ENCODE data around the gene TSPAN15.

Gene TSPAN15

DNA sequence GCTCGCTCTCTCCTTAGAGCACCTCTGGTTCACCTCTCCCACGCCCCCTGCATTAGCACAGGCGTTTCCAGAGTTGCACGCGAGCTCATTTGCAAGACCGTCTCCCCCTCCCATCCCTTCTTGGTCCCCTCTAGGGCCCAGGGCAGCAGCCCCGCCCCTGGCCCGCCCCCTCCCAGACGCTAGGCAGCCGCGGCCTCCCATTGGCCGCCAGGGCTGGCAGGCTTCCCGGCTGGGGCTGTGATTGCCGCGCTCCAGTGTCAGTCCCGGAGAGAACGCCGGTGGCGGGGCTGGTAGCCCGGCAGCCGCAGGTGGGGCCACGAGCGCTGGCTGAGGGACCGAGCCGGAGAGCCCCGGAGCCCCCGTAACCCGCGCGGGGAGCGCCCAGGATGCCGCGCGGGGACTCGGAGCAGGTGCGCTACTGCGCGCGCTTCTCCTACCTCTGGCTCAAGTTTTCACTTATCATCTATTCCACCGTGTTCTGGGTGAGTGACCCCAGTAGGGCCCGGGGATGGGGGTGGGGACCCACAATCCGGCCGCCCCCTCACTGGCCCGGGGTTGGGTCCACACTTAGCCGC is at the start of gene TSPAN15:
Gene TSPAN15, plus strand, starts transcription at position 257 of the 575 bp plus-strand sequence. Its CDS starts 130 bp downstream, at position 387.
- peaks cover 35% of the 10 kb centered on the region for H3K27me3 ChIP-seq (ENCODE audit: control insufficient read depth, insufficient read depth, low read length)
- H3K4me1 ChIP-seq (ENCODE audit: control insufficient read depth, insufficient read depth, low read length), result no peaks in the 10 kb centered on the region
- H3K9me3 ChIP-seq (ENCODE audit: control insufficient read depth, insufficient read depth, low read length), result no peaks in the 10 kb centered on the region
- peak within 1 kb of the TSS; percentile 26 for H3K9ac ChIP-seq (ENCODE audit: low read depth, low read length)
- peak within 1 kb of the TSS; percentile 72 for H3K4me3 ChIP-seq (ENCODE audit: low read depth, low read length)
- H3K36me3 ChIP-seq (ENCODE audit: control insufficient read depth, insufficient read depth, low read length), result no peaks in the 10 kb centered on the region

DNA sequence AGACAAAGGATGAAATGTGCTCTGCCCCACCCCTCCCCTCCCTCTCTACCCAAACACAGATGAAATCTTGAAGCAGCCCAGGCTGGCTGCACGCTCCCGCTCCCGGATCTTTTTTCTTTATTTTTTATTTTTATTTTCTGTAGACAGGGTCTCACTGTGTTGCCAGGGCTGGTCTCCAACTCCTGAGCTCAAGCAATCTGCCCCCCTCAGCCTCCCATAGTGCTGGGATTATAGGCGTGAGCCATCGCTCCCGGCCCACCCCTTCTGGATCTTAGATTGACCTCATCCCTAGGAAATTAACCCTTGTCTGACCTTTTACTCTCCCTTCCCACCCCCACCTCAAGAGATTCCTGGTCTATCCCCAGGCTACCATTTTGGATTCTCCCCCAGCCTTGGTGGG is 48.9 kb upstream of the TSPAN15 start:
- Histone ChIP-seq H3K9me3 (ENCODE audit: control insufficient read depth, insufficient read depth, low read length) (no peaks in the 10 kb centered on the region), H3K9ac (ENCODE audit: low read depth, low read length) (no peak overlapping the region), H3K27me3 (ENCODE audit: control insufficient read depth, insufficient read depth, low read length) (no peaks in the 10 kb centered on the region), H3K36me3 (ENCODE audit: control insufficient read depth, insufficient read depth, low read length) (peaks cover 26% of the 10 kb centered on the region), H3K4me3 (ENCODE audit: low read depth, low read length) (no peak overlapping the region), H3K4me1 (ENCODE audit: control insufficient read depth, insufficient read depth, low read length) (peaks cover 9% of the 10 kb centered on the region)

DNA sequence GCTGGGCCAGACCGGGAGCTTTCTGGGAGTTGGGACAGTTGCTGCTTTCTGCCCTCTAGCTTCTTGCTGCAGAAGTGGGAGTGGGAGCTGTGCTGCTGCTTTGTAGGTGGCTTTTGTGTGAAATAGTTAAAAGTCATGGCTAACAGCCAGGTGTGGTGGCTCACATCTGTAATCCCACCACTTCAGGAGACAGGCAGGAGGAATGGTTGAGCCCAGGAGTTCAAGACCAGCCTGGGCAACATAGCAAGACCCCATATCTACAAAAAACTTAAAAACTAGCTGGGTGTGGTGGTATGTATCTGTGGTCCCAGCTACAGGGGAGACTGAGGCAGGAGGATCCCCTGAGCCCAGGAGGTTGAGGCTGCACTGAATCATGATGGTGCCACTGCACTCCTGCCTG is 48.2 kb upstream of the TSPAN15 start:
- Histone ChIP-seq H3K36me3 (ENCODE audit: control insufficient read depth, insufficient read depth, low read length) (peaks cover 26% of the 10 kb centered on the region), H3K9me3 (ENCODE audit: control insufficient read depth, insufficient read depth, low read length) (no peaks in the 10 kb centered on the region), H3K9ac (ENCODE audit: low read depth, low read length) (no peak overlapping the region), H3K4me3 (ENCODE audit: low read depth, low read length) (no peak overlapping the region), H3K4me1 (ENCODE audit: control insufficient read depth, insufficient read depth, low read length) (peaks cover 9% of the 10 kb centered on the region), H3K27me3 (ENCODE audit: control insufficient read depth, insufficient read depth, low read length) (peaks cover 2% of the 10 kb centered on the region)

DNA sequence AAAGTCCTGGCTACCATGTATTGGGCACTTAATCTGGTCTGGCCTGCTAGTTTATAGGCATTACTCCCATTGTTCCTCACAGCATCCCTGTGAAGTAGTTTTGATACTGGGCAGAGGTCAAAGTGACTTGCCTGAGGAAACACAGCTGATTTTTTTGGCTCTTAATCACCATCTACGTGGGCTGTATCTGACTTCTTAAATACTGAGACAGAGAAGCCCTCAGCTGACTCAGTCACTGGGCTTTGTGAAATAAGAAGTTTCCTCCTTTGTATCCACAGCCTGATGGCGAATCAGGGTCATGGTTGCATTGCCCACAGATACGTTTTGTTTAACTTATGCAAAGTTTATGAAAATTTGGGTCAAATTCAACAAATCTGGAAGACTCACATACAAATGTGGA is 47.7 kb upstream of the TSPAN15 start:
- Histone ChIP-seq H3K9ac (ENCODE audit: low read depth, low read length) (no peak overlapping the region), H3K4me1 (ENCODE audit: control insufficient read depth, insufficient read depth, low read length) (peaks cover 9% of the 10 kb centered on the region), H3K4me3 (ENCODE audit: low read depth, low read length) (no peak overlapping the region), H3K36me3 (ENCODE audit: control insufficient read depth, insufficient read depth, low read length) (peaks cover 23% of the 10 kb centered on the region), H3K9me3 (ENCODE audit: control insufficient read depth, insufficient read depth, low read length) (no peaks in the 10 kb centered on the region), H3K27me3 (ENCODE audit: control insufficient read depth, insufficient read depth, low read length) (peaks cover 4% of the 10 kb centered on the region)

DNA sequence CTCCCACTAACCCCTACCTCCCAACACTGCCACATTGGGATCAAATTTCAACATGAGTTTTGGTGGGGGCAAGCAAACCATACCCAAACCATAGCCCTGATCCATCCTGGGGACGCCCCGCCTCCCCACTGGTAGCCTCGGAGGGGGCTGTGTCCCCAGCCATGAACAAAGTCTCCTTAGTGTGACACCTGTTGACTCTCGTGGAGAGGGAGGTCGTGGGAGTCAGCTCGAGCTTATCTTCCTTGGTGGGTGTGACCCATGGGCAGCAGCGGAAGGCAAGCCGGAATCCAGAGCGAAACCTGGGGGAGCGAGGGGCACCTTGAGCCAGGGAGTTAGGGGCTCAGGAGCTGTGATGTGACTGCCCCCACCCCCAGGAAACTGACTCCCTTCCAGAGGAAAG is 46.5 kb upstream of the TSPAN15 start:
- H3K4me3 ChIP-seq (ENCODE audit: low read depth, low read length), result no peak overlapping the region
- peaks cover 7% of the 10 kb centered on the region for H3K27me3 ChIP-seq (ENCODE audit: control insufficient read depth, insufficient read depth, low read length)
- peaks cover 9% of the 10 kb centered on the region for H3K4me1 ChIP-seq (ENCODE audit: control insufficient read depth, insufficient read depth, low read length)
- peaks cover 15% of the 10 kb centered on the region for H3K36me3 ChIP-seq (ENCODE audit: control insufficient read depth, insufficient read depth, low read length)
- no peak overlapping the region for H3K9ac ChIP-seq (ENCODE audit: low read depth, low read length)
- no peaks in the 10 kb centered on the region for H3K9me3 ChIP-seq (ENCODE audit: control insufficient read depth, insufficient read depth, low read length)

DNA sequence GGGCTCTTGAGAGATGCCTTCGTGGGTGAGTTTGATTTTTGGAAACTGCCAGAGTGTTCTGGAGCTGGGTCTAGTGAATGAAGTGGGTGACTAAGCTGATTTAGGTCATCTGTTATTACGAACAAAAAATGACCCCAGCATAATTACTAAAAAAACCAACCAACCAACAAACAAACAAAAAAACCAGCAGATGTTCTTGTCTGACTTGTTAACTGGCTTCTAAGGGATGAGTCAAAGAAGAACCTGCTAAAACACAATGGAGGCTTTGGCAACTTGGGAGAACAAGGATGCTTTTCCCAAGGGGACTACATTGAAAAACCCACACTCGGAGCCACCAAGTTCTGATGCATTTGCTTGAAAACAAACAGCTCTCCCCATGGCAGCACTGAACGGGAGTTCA is 46.0 kb upstream of the TSPAN15 start:
- Histone ChIP-seq H3K4me3 (ENCODE audit: low read depth, low read length) (no peak overlapping the region), H3K27me3 (ENCODE audit: control insufficient read depth, insufficient read depth, low read length) (peaks cover 7% of the 10 kb centered on the region), H3K9ac (ENCODE audit: low read depth, low read length) (no peak overlapping the region), H3K4me1 (ENCODE audit: control insufficient read depth, insufficient read depth, low read length) (peaks cover 9% of the 10 kb centered on the region), H3K36me3 (ENCODE audit: control insufficient read depth, insufficient read depth, low read length) (peaks cover 13% of the 10 kb centered on the region), H3K9me3 (ENCODE audit: control insufficient read depth, insufficient read depth, low read length) (no peaks in the 10 kb centered on the region)

DNA sequence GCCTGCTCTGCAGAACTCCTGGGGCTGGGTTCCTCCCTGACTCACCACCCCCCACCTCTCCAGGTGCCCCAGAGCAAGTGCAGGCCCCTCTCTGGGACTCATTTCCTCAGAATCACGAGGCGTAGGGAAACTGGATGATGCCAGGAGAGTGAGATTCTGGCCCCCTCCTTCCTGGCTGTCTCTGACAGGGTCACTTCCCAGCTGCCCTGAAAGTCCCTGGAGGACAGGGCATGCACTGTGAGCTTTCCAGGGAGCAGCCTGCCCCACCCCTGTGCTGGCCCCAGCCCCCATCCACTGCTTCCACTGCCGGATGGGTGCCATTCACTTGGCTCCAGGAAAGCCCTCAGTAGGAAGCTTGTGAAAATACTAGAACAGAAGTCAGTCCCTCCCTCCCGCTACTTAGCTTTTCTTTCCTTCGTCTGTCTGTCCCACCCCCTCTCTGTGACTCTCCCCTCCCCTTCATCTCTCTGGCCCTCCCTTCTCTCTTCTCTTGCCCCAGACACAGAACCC is 44.9 kb upstream of the TSPAN15 start:
- Histone ChIP-seq H3K9me3 (ENCODE audit: control insufficient read depth, insufficient read depth, low read length) (no peaks in the 10 kb centered on the region), H3K27me3 (ENCODE audit: control insufficient read depth, insufficient read depth, low read length) (peaks cover 7% of the 10 kb centered on the region), H3K9ac (ENCODE audit: low read depth, low read length) (peak overlapping the region; percentile 60), H3K4me1 (ENCODE audit: control insufficient read depth, insufficient read depth, low read length) (peaks cover 9% of the 10 kb centered on the region), H3K36me3 (ENCODE audit: control insufficient read depth, insufficient read depth, low read length) (peaks cover 5% of the 10 kb centered on the region), H3K4me3 (ENCODE audit: low read depth, low read length) (no peak overlapping the region)

DNA sequence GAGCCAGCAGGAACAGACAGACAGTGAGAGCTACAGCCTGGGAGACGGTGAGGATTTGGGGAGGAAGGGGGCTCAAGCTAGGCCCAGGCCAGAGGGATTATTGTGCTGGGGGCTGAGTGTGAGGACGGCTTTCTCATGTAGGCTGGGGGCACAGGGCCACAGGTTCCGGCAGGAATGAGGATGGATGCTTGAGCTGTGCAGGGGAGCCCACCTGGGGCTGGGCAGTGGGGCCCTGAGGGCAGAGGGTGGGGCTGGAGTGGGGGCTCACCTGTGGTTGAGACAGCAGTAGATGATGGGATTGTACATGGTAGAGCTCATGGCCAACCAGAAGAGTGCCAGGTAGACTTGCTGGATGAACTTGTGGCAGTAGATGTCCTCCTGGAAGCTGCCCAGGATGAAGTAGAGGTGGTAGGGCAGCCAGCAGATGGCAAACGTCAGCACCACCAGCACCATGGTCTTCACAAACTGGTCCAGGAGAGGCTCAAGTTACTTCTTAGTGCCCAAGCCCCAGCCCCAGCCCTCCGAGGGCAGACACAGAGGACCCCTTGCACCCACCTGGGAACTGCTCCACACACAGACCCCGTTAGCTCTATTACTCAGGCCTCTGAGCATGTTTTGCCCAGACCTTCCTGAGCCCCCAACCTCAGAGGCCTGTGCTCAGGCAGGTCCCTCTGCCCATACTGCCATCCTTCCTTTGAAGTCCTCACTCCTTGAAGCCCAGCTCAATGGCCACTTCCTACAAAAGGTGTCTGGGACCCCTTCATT is 44.3 kb upstream of the TSPAN15 start:
- Histone ChIP-seq H3K4me3 (ENCODE audit: low read depth, low read length) (no peak overlapping the region), H3K36me3 (ENCODE audit: control insufficient read depth, insufficient read depth, low read length) (no peaks in the 10 kb centered on the region), H3K27me3 (ENCODE audit: control insufficient read depth, insufficient read depth, low read length) (peaks cover 7% of the 10 kb centered on the region), H3K9ac (ENCODE audit: low read depth, low read length) (no peak overlapping the region), H3K9me3 (ENCODE audit: control insufficient read depth, insufficient read depth, low read length) (no peaks in the 10 kb centered on the region), H3K4me1 (ENCODE audit: control insufficient read depth, insufficient read depth, low read length) (peaks cover 9% of the 10 kb centered on the region)

DNA sequence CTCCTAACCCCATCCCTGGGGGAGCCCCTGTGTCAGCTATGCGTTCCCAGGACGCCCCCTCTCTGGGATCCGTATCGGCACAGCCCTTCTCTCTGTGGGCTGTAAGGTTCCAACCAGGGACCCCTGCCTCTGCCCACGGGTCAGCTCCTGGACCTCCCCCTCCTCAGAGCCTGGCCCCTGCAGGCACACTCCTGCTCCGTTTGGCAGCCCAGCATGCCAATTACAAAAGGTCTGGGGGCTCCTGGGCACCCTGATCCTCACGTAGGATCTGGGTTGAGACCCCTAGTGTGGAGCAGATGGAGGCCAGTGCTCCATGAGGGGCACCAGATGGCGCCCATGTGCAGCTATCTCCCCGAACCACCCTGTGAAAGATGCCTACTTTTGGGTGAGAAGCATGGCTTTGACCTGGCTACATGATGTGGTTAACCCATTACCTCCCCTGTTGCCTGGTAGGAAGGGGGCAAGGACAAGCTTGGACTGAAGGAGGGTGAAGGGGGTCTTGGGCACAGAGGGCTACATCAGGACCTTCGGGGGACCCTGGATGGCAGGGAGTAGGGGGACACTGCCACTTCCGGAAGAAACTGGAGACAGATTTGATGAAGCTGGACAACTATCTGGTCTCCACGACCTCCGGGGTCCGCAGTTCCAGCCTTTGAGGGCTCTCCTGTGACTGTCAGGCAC is 43.5 kb upstream of the TSPAN15 start:
- peaks cover 7% of the 10 kb centered on the region for H3K27me3 ChIP-seq (ENCODE audit: control insufficient read depth, insufficient read depth, low read length)
- H3K9ac ChIP-seq (ENCODE audit: low read depth, low read length), result no peak overlapping the region
- no peak overlapping the region for H3K4me3 ChIP-seq (ENCODE audit: low read depth, low read length)
- no peaks in the 10 kb centered on the region for H3K9me3 ChIP-seq (ENCODE audit: control insufficient read depth, insufficient read depth, low read length)
- H3K36me3 ChIP-seq (ENCODE audit: control insufficient read depth, insufficient read depth, low read length), result no peaks in the 10 kb centered on the region
- H3K4me1 ChIP-seq (ENCODE audit: control insufficient read depth, insufficient read depth, low read length), result peaks cover 9% of the 10 kb centered on the region

DNA sequence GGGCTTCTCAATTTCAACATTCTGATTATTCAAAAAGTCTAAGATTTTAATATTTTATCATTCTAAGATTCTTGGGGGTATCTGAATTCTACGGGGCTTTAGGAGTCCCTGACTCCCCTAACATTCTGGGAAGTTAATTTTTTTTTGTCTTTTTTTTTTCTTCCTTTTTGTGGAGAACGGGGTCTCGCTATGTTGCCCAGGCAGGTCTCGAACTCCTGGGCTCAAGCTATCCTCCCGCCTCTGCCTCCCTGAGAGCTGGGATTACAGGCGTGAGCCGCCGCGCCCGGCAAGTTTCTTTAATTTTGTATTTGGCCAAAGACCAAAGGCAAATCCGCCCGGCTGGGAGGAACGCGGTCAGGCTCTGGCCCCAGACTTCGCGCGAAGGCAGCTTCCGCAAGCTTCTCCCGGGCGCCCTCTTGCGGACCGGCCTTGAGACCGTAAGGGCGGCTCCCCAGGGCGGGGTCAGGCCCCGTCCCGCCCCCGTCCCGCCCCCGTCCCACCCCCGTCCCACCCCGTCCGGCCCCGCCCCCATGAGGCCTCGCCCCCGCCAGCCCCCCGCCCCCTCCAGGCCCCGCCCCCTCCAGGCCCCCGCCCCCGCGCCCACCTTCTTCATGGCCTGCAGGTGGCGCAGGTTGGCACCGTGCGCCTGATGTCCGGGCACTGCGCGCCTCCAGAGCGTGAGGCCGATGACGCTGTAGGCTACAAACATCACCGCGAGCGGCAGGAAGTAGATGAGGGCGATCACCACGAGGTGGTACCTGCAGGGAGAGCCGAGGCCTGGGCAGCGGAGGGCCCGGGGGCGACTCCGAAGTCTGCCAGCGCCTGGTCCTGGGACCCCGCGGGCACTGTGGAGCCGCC is 42.7 kb upstream of the TSPAN15 start:
- Histone ChIP-seq H3K36me3 (ENCODE audit: control insufficient read depth, insufficient read depth, low read length) (no peaks in the 10 kb centered on the region), H3K4me3 (ENCODE audit: low read depth, low read length) (peak overlapping the region; percentile 41), H3K4me1 (ENCODE audit: control insufficient read depth, insufficient read depth, low read length) (peaks cover 9% of the 10 kb centered on the region), H3K27me3 (ENCODE audit: control insufficient read depth, insufficient read depth, low read length) (peaks cover 7% of the 10 kb centered on the region), H3K9me3 (ENCODE audit: control insufficient read depth, insufficient read depth, low read length) (no peaks in the 10 kb centered on the region), H3K9ac (ENCODE audit: low read depth, low read length) (peak overlapping the region; percentile 47)

DNA sequence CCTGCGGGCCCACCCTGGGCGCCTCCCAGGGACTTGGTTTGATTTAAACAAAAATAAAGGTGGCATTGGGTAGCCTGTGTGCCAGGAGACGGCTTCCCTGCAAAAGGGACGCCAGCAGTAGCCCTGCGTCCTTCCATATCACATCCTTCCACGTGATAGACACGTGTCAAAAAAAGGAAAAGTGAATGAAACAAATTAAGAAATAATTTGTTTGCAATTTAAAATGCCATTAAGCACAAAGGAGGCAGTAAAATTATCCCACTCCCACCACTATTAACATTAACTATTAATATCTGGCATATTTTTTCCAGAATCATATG is 42.1 kb upstream of the TSPAN15 start:
- Histone ChIP-seq H3K9ac (ENCODE audit: low read depth, low read length) (peak overlapping the region; percentile 47), H3K36me3 (ENCODE audit: control insufficient read depth, insufficient read depth, low read length) (no peaks in the 10 kb centered on the region), H3K27me3 (ENCODE audit: control insufficient read depth, insufficient read depth, low read length) (peaks cover 7% of the 10 kb centered on the region), H3K4me1 (ENCODE audit: control insufficient read depth, insufficient read depth, low read length) (peaks cover 9% of the 10 kb centered on the region), H3K4me3 (ENCODE audit: low read depth, low read length) (peak overlapping the region; percentile 41), H3K9me3 (ENCODE audit: control insufficient read depth, insufficient read depth, low read length) (no peaks in the 10 kb centered on the region)

All from iPS-15b (cell line).